Ovary (tissue), 9 donors: ENCODE measurements around the gene TCF12. TPM values are rescaled to one million over a fixed set of nuclear protein-coding genes. Genes with fewer than 3 reads are reported as not detected.

Experiments used
- DNase-seq, 5 donors: peaks; one replicate each; pipeline ENCODE4 v3.0.0-alpha.2; 2019 to 2020
- H3K27ac ChIP-seq, 2 donors: fragments of 200-600 bp; one replicate each; pipeline versions ENCODE4 v1.5.1 to v1.8.0; 2019 to 2022
- H3K27me3 ChIP-seq: fragments of 200-600 bp; one replicate; pipeline ENCODE4 v1.8.0; 2022
- H3K36me3 ChIP-seq: fragments of 200-600 bp; sonication (generic); one replicate; pipeline ENCODE4 v1.5.1; 2019
- H3K4me1 ChIP-seq: one replicate; pipeline ENCODE4 v1.8.1; 2013; ENCODE audit warnings: mild to moderate bottlenecking, moderate library complexity; ENCODE audit not compliant: insufficient read depth
- H3K4me3 ChIP-seq: fragments of 200-600 bp; sonication (generic); one replicate; pipeline ENCODE4 v1.5.1; 2017
- H3K9me3 ChIP-seq, 2 donors: fragments of 200-600 bp in 1 of 2; sonication (generic) in 1 of 2; one replicate each; pipeline versions ENCODE4 v1.5.1 to v1.8.1; 2013 to 2019; ENCODE audit warnings: mild to moderate bottlenecking in 1 of 2, moderate library complexity in 1 of 2
- EP300 ChIP-seq: sonication (generic); formaldehyde crosslinking; IDR thresholded peaks from one replicate; pipeline ENCODE4 v1.6.1; 2017; ENCODE audit warnings: antibody characterized with exemption
- POLR2A ChIP-seq: fragments of 450-650 bp; IDR thresholded peaks from one replicate; pipeline ENCODE4 v1.6.1; 2017; ENCODE audit warnings: antibody characterized with exemption, mild to moderate bottlenecking, moderate library complexity
- WGBS, 3 donors: extraction: QIAGEN DNeasy Blood & Tissue Kit in 1 of 3; methylation state at CpG; one replicate each; pipeline versions ENCODE4 v1.1.5 to v1.1.7; 2013 to 2017; 5-methylcytosine and 5-hydroxymethylcytosine counted together
- intact Hi-C, 4 donors: fragments of 100-400 bp; cut with DNase I; formaldehyde crosslinking; loops; one replicate each; pipeline versions ENCODE4 v1.11.0 to v1.15.1; 2022 to 2023
- polyA plus RNA-seq, 2 donors: library from polyadenylated mRNA; stranded (reverse); fragments of 200-250 nt in 1 of 2; fragments of 350-450 nt in 1 of 2; fragmentation: Illumina TruSeq in 1 of 2; extraction: RNeasy Lipid Tissue Mini Kit (QIAGEN cat#74804) in 1 of 2; gene quantifications; one replicate each; pipeline ENCODE4 v1.2.3, GENCODE V29; 2013 to 2014
- total RNA-seq, 7 donors: library from RNA; depleted of rRNA in 2 of 7; stranded (reverse); fragments of >200 nt in 2 of 7; fragmentation: NEBNext Ultra II Directional in 3 of 7; extraction: Animal tissue kit (Norgen Biotek cat#: 25700) in 3 of 7; gene quantifications; one replicate each; pipeline versions ENCODE4 v1.1.0 to v1.2.4, GENCODE V29; 2016 to 2023
- TF ChIP-seq, protein P1 (sequence below), 3 donors: fragments of 450-650 bp in 2 of 3; fragments of 200-600 bp in 1 of 3; IDR thresholded peaks; one replicate each; pipeline versions ENCODE4 v1.5.1 to v1.8.0; 2016 to 2022; ENCODE audit warnings: antibody characterized with exemption in 3 of 3, mild to moderate bottlenecking in 1 of 3
- donor health status: DM: no; HTN: no; CAD: no; lungs with moderate emphysema.
- donor health status: DM: no; HTN: no; CAD: no.
- donor health status: Bipolar disorder and iron deficiency.
- donor health status: DM: yes; HTN: yes; CAD: no.
- donor health status: DM: no; HTN: no; CAD: no.
- donor health status: DM: yes; HTN: yes; CAD: no.

Gene TCF12
- total and polyA plus RNA-seq, 9 donors: 28.6 to 150 (median 116) TPM

DNA sequence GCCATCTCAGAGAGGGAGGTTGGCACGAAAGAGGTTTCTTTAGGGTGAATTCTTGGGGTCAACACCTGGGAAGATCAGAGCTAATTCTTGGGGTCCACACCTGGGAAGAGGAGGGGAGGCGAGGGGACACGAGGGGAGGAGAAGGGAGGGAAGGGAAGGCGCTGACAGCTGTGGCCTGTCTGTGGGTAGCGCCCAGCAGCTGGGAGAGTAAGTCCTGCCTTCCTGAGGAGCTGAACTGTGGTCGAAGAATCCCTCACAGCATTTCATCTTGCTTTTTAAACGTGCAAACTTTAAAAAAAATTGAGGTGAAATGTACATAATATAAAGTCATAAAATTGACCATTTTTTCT lies 394.7 kb downstream of the TCF12 start:
- no peak overlapping the region for H3K27ac ChIP-seq
- no peak for DNase-seq
- no peak overlapping the region for H3K4me3 ChIP-seq
- no peaks in the 10 kb centered on the region for H3K27me3 ChIP-seq
- 81 to 86% (median 85%) methylated on average over 7 of the region's 7 CpGs for WGBS, 3 donors
- no peaks in the 10 kb centered on the region for H3K4me1 ChIP-seq
- intact Hi-C loops: loop anchor here in 1 of 4 donors (10.0 kb wide), 1 partner anchor 488 kb away; no protein-coding TSS in a partner anchor
- H3K36me3 ChIP-seq: no peaks in the 10 kb centered on the region
- H3K9me3 ChIP-seq: no peaks in the 10 kb centered on the region
- TF ChIP-seq, protein P1, sequence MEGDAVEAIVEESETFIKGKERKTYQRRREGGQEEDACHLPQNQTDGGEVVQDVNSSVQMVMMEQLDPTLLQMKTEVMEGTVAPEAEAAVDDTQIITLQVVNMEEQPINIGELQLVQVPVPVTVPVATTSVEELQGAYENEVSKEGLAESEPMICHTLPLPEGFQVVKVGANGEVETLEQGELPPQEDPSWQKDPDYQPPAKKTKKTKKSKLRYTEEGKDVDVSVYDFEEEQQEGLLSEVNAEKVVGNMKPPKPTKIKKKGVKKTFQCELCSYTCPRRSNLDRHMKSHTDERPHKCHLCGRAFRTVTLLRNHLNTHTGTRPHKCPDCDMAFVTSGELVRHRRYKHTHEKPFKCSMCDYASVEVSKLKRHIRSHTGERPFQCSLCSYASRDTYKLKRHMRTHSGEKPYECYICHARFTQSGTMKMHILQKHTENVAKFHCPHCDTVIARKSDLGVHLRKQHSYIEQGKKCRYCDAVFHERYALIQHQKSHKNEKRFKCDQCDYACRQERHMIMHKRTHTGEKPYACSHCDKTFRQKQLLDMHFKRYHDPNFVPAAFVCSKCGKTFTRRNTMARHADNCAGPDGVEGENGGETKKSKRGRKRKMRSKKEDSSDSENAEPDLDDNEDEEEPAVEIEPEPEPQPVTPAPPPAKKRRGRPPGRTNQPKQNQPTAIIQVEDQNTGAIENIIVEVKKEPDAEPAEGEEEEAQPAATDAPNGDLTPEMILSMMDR (IDR thresholded peaks at IDR 0.05): no peak
- no peak for TF ChIP-seq POLR2A
- no peak for TF ChIP-seq EP300

DNA sequence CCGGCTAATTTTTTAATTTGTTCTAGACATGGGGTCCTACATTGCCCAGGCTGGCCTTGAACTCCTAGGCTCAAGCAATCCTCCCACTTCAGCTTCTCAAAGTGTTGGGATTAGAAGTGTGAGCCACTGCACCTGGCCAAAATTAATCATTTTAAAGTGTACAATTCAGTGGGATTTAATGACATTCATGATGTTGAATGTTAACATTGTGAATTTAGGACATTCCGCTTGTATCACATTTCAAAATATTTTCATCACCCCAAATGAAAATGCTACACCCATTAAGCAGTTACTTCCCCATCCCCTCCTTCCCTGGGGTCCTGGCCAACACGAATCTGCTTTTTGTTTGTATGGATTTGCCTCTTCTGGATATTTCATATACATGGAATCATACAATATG lies 395.8 kb downstream of the TCF12 start:
- Histone ChIP-seq H3K36me3 (no peaks in the 10 kb centered on the region), H3K27me3 (no peaks in the 10 kb centered on the region), H3K27ac (no peak overlapping the region), H3K4me1 (no peaks in the 10 kb centered on the region), H3K9me3 (no peaks in the 10 kb centered on the region), H3K4me3 (no peak overlapping the region)
- TF ChIP-seq POLR2A: no peak
- TF ChIP-seq EP300: no peak
- TF ChIP-seq, protein P1 (IDR thresholded peaks at IDR 0.05): no peak
- intact Hi-C loops: loop anchor here in 1 of 4 donors (10.0 kb wide), 1 partner anchor 489 kb away; no protein-coding TSS in a partner anchor
- DNase-seq: no peak
- 62 to 75% (median 69%) methylated on average over 3 of the region's 3 CpGs for WGBS, 3 donors

DNA sequence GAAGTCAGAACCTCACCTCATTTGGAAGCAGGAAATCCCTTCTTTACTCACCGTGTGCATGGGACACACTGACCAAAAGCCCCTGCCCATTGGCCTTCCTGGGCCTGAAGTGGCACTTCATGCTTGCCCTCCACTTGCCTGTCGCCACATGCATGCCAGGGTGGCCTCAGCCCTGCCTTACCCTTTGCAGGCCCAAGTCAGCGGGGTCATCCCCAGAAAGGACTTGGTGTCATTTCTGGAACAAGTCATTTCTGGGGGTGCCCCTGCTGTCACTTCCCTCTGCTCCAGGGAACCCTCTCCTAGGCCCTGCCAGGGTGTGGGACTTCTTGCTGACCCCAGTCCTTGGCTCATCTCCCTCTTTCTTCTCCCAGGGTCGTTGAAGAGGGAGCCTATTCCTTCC lies 398.0 kb downstream of the TCF12 start:
- no peaks in the 10 kb centered on the region for H3K4me1 ChIP-seq
- no peaks in the 10 kb centered on the region for H3K36me3 ChIP-seq
- TF ChIP-seq POLR2A (no peak), EP300 (no peak)
- TF ChIP-seq, protein P1 (IDR thresholded peaks at IDR 0.05): no peak
- H3K27me3 ChIP-seq: no peaks in the 10 kb centered on the region
- no peak for DNase-seq
- intact Hi-C loops: loop anchor here in 1 of 4 donors (10.0 kb wide), 1 partner anchor 492 kb away; no protein-coding TSS in a partner anchor
- H3K4me3 ChIP-seq: no peak overlapping the region
- WGBS, 3 donors: 65 to 80% (median 74%) methylated on average over 4 of the region's 4 CpGs
- no peaks in the 10 kb centered on the region for H3K9me3 ChIP-seq
- no peak overlapping the region for H3K27ac ChIP-seq

DNA sequence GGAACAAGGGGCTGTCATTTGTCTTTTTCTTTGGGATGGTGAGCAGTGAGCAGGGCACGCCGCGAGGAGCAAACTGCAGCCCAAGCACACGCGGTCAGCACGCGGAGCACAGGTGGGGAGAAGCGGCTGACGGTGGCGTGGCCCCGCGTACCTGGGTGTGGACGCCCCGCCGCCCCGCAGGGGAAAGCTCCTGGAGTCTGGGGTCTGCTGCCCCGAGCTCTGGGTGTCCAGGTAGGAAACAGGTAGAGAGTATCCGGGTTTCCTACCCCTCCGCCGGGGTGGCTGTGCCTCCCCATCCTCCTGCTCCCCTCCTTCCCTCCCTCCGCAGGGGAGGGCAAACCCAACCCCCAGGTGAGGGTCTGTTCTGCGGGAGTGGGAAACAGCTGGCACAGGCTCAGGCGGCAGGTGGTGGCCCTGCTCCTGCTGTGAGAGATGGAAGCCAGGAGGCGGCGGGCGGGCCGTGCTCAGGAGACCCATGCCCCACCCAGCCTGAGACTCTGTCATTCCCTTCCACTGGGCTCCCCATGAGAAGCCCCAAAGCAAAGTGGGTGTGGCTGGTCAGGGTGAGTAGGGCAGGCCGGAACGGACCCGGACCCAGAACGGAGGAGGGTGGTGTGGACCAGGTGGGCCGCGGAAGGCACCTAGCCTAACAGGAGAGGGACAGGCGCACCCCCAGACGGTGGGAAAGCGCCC lies 400.9 kb downstream of the TCF12 start:
- no peak for TF ChIP-seq POLR2A
- TF ChIP-seq, protein P1 (IDR thresholded peaks at IDR 0.05): no peak
- no peak for TF ChIP-seq EP300
- Histone ChIP-seq H3K27me3 (no peaks in the 10 kb centered on the region), H3K4me1 (no peaks in the 10 kb centered on the region), H3K9me3 (no peaks in the 10 kb centered on the region), H3K4me3 (no peak overlapping the region), H3K36me3 (no peaks in the 10 kb centered on the region), H3K27ac (no peak overlapping the region)
- 95 to 96% (median 95%) methylated on average over 36 of the region's 36 CpGs for WGBS, 3 donors
- DNase-seq: no peak
- intact Hi-C loops: loop anchor here in 1 of 4 donors (10.0 kb wide), 1 partner anchor 495 kb away; no protein-coding TSS in a partner anchor
